NB4 (cell line): ENCODE measurements around the gene BTBD9.

Experiments
- POLR2A ChIP-seq: IDR thresholded peaks from 2 replicates; pipeline ENCODE4 v1.6.1; 2011; ENCODE audit warnings: mild to moderate bottlenecking; ENCODE audit not compliant: insufficient read length; ENCODE audit errors: extremely low read depth
- TF ChIP-seq, protein P1 (sequence below): IDR thresholded peaks from one replicate; pipeline ENCODE4 v1.5.1; 2012; ENCODE audit warnings: low read depth, low read length

DNA sequence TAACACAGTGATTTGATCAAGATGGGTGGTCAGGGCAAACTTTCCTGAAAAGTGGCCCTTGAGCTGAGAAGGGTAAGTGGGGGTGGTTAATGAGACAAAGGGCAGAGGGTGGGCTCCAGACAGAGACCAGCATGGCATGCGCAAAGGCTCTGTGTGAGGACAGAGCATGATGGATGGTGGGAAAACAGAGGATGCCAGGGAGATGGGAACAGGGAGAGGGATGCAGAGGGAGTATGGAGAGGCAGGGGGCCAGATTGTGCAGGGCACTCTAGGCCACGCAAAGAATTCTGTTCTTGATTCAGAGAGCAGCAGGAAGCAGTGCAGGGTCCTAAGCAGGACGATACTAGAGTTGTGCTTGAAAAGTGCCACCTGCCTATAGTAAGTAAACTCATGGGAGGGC lies 394.4 kb downstream of the BTBD9 start:
- TF ChIP-seq, protein P1, sequence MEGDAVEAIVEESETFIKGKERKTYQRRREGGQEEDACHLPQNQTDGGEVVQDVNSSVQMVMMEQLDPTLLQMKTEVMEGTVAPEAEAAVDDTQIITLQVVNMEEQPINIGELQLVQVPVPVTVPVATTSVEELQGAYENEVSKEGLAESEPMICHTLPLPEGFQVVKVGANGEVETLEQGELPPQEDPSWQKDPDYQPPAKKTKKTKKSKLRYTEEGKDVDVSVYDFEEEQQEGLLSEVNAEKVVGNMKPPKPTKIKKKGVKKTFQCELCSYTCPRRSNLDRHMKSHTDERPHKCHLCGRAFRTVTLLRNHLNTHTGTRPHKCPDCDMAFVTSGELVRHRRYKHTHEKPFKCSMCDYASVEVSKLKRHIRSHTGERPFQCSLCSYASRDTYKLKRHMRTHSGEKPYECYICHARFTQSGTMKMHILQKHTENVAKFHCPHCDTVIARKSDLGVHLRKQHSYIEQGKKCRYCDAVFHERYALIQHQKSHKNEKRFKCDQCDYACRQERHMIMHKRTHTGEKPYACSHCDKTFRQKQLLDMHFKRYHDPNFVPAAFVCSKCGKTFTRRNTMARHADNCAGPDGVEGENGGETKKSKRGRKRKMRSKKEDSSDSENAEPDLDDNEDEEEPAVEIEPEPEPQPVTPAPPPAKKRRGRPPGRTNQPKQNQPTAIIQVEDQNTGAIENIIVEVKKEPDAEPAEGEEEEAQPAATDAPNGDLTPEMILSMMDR, result no peak
- no peak for TF ChIP-seq POLR2A
